ENCODE measurements around the gene PPP2R5C. TPM values are rescaled to one million over a fixed set of nuclear protein-coding genes. Genes with fewer than 3 reads are reported as not detected.
A peak's percentile ranks its signal among the peaks of the same experiment; 100 is the strongest.
"Not testable (repeated sequence)": the region's sequence is repeated elsewhere in the genome, so short reads cannot be mapped to it uniquely, and the experiment has no call there.

Gene PPP2R5C
- polyA plus RNA-seq, 1 donor from 2014 or later, result 106 TPM

GRCh38 chr14:101797856-101798255 is 36.3 kb downstream of the PPP2R5C start:
- Mint-ChIP-seq H3K9me3 (peaks cover 0 to 7% (median 0%) of the 10 kb centered on the region in 3 donors), H3K4me1 (peaks cover 0 to 1% (median 0%) of the 10 kb centered on the region in 3 donors), H3K27ac (peak overlapping the region in 1 of 3 donors; percentile 86), H3K4me3 (no peak overlapping the region), H3K36me3 (no peaks in the 10 kb centered on the region), H3K27me3 (no peaks in the 10 kb centered on the region)

GRCh38 chr14:101804373-101804772 is 42.9 kb downstream of the PPP2R5C start:
- H3K4me1 Mint-ChIP-seq, H3K36me3 Mint-ChIP-seq, H3K9me3 Mint-ChIP-seq, H3K27me3 Mint-ChIP-seq: not testable (repeated sequence)
- Mint-ChIP-seq H3K27ac (peak overlapping the region in 2 of 3 donors; percentile 18 to 53), H3K4me3 (peak overlapping the region in 1 of 4 donors; percentile 63)

GRCh38 chr14:101806252-101806651 is 44.7 kb downstream of the PPP2R5C start:
- not testable (repeated sequence) for H3K27ac Mint-ChIP-seq
- H3K4me1 Mint-ChIP-seq, result peaks cover 6 to 15% (median 7%) of the 10 kb centered on the region in 3 donors

DNA sequence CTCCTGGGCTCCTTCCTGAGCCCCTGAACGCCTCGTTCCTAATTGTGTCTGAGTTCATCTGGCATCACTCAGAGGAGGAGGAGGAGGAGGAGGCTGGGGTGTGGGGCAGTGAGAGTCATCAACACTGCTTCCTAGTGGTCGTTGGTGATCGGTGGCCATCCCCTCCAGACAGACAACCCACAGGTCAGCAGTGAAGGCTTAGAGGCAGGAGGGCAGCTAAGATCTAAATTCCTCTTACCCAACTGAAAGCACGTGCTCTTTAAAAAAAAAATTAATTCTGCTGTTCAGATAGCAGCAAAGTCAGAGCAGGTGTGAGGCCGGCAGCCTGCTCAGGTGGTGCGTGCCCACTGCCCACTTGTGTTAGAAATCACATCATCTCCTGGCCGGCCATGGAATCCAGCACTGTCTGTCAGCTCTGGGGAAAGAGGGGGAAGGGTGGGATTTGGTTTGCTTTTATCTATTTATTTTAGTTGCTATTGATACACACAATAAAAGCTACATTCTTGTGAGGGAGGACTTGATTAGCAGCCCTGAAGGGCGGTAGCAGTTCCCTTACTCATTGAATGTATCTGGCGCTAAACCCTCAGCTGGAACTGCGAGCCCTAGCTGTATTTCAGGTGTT is 46.6 kb downstream of the PPP2R5C start:
- Mint-ChIP-seq H3K9me3 (peaks cover 0 to 4% (median 2%) of the 10 kb centered on the region in 3 donors), H3K36me3 (peaks cover 9% of the 10 kb centered on the region), H3K4me3 (peak overlapping the region in 3 of 4 donors; percentile 46 to 66 (median 49)), H3K27ac (peak overlapping the region in 2 of 3 donors; percentile 76 to 98), H3K4me1 (peaks cover 16 to 27% (median 20%) of the 10 kb centered on the region in 3 donors), H3K27me3 (no peaks in the 10 kb centered on the region)

More at GRCh38 chr14:101806252-101806651, 44.7 kb downstream of the PPP2R5C start:
- H3K27me3 Mint-ChIP-seq, H3K4me3 Mint-ChIP-seq, H3K36me3 Mint-ChIP-seq, H3K9me3 Mint-ChIP-seq: not testable (repeated sequence)

GRCh38 chr14:101808894-101809670 is 47.6 kb downstream of the PPP2R5C start:
- Mint-ChIP-seq H3K27ac (peak overlapping the region; percentile 98 to 99 (median 98)), H3K36me3 (peaks cover 6% of the 10 kb centered on the region), H3K4me3 (peak overlapping the region; percentile 92 to 99 (median 97)), H3K9me3 (peaks cover 0 to 4% (median 2%) of the 10 kb centered on the region in 3 donors), H3K27me3 (no peaks in the 10 kb centered on the region), H3K4me1 (peaks cover 21 to 32% (median 29%) of the 10 kb centered on the region in 3 donors)

DNA sequence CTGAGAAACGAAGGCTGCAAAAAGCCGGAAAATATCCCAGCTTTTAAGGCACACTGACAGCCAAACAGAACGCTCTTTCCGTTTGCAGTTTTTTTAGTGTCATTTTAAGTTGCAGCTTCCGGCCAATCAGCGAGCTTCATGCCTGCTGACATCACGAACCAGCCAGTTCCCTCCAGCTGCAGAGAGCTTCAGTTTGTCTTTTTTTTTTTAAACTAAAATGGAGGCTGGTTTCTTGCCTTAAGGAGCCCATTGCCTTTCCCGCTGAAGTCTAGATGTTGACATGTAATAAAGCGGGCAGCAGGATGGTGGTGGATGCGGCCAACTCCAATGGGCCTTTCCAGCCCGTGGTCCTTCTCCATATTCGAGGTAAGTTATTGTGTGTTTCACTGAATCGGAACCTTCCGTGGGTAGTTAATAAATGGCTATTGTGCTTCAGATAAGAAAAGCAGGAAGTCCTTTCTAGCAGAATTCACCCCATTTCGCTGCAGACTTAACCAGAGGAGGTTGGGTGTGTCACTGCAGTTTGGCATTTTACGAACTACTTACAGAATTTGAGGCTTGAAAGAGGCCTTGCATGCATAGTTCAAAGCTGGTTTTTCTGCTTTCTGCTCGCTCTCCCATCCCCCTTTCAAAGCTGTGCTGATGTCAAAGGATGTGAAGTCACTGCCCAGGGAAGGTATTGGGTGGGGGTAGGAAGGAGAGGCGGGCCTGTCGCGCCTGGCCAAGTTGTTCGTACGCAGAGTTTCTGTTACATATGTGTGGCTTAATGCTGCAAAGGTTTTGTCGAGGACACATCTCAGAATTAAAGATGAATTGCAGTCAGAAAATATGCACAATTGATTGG is 48.4 kb downstream of the PPP2R5C start:
- H3K9me3 Mint-ChIP-seq, result peaks cover 0 to 4% (median 2%) of the 10 kb centered on the region in 3 donors
- no peaks in the 10 kb centered on the region for H3K27me3 Mint-ChIP-seq
- peaks cover 30 to 38% (median 37%) of the 10 kb centered on the region in 3 donors for H3K4me1 Mint-ChIP-seq
- H3K27ac Mint-ChIP-seq, result peak overlapping the region; percentile 98 to 99 (median 98)
- peaks cover 6% of the 10 kb centered on the region for H3K36me3 Mint-ChIP-seq
- H3K4me3 Mint-ChIP-seq, result peak overlapping the region; percentile 92 to 99 (median 97)

DNA sequence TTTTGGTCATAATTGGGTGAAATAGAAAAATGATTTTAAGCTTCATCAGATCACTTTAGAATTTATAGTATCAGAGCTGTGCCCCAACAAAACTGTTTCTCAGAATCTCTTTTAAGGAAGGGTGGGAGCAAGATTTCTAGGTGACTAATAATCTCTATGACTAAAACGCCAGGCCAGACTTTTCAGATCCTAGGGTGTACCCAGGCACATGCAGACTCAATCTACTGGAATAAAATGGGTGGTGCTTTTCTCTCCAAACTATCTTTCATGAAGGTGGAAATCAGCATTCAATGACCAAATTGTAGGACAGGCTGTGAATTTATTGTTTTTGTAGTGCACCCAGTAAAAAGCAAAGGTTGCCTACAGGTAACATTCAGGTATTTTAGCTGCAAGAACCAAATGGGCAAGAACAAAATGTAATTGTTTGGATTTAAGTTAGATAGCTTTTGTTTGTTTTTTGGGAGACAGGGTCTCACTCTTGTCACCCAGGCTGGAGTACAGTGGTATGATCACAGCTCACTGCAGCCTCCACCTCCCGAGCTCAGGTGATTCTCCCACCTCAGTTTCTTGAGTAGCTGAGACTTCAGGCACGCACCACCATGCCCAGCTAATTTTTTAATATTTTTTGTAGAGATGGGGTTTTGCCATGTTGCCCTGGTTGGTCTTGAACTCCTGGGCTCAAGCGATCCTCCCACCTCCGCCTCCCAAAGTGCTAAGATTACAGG is 49.5 kb downstream of the PPP2R5C start:
- H3K4me3 Mint-ChIP-seq, result peak overlapping the region; percentile 92 to 99 (median 97)
- H3K27me3 Mint-ChIP-seq, result no peaks in the 10 kb centered on the region
- H3K27ac Mint-ChIP-seq, result peak overlapping the region; percentile 98 to 99 (median 98)
- no peaks in the 10 kb centered on the region for H3K9me3 Mint-ChIP-seq
- peaks cover 6% of the 10 kb centered on the region for H3K36me3 Mint-ChIP-seq
- H3K4me1 Mint-ChIP-seq, result peaks cover 37 to 44% (median 41%) of the 10 kb centered on the region in 3 donors

DNA sequence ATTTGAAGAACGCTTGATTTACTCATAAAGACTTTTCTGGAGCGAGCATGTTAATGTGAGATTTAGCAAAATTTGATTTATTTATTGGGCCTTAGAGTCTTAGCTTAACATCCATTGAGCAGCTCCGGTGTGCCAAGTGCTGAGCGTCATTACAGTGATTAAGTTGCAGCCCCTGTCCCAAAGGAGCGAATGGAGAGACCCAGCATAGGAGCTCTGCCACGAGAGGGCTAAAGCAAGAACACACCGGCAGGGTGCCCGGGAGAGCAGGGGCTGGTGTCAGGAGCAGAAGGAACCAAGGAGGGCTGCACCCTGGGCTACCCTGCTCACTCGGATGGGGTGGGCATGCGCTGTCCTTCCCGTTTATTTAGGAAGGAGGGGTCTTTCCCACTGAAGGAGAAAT is 50.6 kb downstream of the PPP2R5C start:
- Mint-ChIP-seq H3K4me3 (peak overlapping the region; percentile 69 to 90 (median 80)), H3K4me1 (peaks cover 42 to 48% (median 46%) of the 10 kb centered on the region in 3 donors), H3K9me3 (no peaks in the 10 kb centered on the region)

DNA sequence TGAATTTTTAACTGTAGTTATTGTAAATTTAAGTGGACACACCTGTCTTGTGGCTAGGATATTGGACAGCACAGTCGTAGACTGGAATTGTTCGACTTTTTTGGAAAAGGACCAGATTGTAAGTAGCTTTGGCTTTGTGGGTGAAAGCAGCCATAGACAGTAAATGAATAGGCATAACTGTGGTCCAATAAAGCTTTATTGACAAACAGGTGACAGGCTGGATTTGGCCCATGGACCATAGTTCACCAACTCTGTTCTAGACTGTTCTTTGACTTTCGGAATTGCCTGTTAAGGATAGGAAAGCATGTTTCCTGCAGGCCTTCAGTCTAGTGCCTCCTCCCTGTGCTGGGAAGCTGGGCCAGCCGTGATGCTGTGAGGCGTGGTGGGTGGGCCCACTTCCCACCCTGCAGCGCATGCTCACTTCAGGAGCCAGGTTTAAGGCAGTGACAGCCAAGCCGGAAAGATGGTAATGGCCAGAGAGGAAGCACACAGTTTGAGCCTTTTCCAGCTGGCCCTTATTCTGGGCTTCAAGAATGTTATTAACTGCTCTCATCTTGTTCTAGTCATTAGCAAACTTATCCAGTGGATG is 51.8 kb downstream of the PPP2R5C start:
- Mint-ChIP-seq H3K27ac (peak overlapping the region; percentile 39 to 78 (median 42)), H3K4me1 (peaks cover 49 to 54% (median 52%) of the 10 kb centered on the region in 3 donors), H3K36me3 (peaks cover 6% of the 10 kb centered on the region), H3K4me3 (peak overlapping the region in 2 of 4 donors; percentile 71 to 84), H3K27me3 (no peaks in the 10 kb centered on the region), H3K9me3 (no peaks in the 10 kb centered on the region)

More for the DNA sequence above, 50.6 kb downstream of the PPP2R5C start:
- peaks cover 6% of the 10 kb centered on the region for H3K36me3 Mint-ChIP-seq
- H3K27ac Mint-ChIP-seq, result peak overlapping the region; percentile 69 to 98 (median 87)
- H3K27me3 Mint-ChIP-seq, result no peaks in the 10 kb centered on the region

DNA sequence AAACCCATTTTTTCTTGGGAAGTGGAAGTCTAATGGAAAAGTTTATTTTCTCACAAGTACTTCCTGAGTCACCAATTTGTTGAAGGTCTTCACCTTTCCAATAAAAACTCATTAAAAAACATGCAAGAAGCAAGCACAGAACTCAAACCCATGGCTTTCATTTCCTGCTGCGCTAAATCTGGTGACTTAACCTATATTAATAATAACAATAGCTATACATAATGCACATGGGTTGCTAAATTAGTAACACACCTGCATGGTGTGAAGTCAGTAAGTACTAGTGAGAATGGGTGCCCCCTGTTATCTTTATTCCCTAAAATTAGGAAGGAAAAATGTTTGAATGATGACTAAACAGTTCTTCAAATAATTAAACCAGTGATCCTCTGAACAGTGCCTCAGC is 52.3 kb downstream of the PPP2R5C start:
- Mint-ChIP-seq H3K36me3 (peaks cover 6% of the 10 kb centered on the region), H3K9me3 (no peaks in the 10 kb centered on the region)

GRCh38 chr14:101814934-101815333 is 53.4 kb downstream of the PPP2R5C start:
- peaks cover 6% of the 10 kb centered on the region for H3K36me3 Mint-ChIP-seq

More for the DNA sequence above, 52.3 kb downstream of the PPP2R5C start:
- Mint-ChIP-seq H3K4me3 (peak overlapping the region in 3 of 4 donors; percentile 67 to 71 (median 68)), H3K27ac (peak overlapping the region; percentile 39 to 78 (median 42)), H3K4me1 (peaks cover 55 to 57% (median 57%) of the 10 kb centered on the region in 3 donors), H3K27me3 (no peaks in the 10 kb centered on the region)

DNA sequence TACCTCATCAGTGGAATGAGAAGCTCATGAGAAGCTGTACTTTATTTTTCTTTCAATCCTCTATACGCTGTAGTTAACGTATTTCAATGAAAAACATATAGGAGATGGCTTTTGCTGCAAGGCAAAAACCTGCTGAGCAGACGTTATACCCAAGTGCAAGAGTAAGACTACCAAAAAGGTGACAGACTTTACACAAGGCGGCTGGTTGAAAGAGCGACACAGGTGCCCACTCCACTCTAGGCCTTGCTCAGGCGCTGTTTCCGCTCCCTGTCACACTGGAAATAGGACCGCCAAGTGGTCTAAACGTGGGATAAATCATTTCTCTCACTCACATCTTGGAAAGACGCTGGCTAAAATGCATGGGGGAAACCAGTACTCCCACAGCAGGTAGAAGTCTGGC is 54.5 kb downstream of the PPP2R5C start:
- peaks cover 6% of the 10 kb centered on the region for H3K36me3 Mint-ChIP-seq
- H3K4me1 Mint-ChIP-seq, result peaks cover 58 to 68% (median 64%) of the 10 kb centered on the region in 3 donors
- H3K27ac Mint-ChIP-seq, result peak overlapping the region in 2 of 3 donors; percentile 42 to 77
- H3K27me3 Mint-ChIP-seq, result no peaks in the 10 kb centered on the region
- no peaks in the 10 kb centered on the region for H3K9me3 Mint-ChIP-seq
- peak overlapping the region in 3 of 4 donors; percentile 71 to 78 (median 72) for H3K4me3 Mint-ChIP-seq

More at GRCh38 chr14:101814934-101815333, 53.4 kb downstream of the PPP2R5C start:
- H3K27me3 Mint-ChIP-seq, result no peaks in the 10 kb centered on the region
- peak overlapping the region; percentile 39 to 86 (median 42) for H3K27ac Mint-ChIP-seq
- H3K4me1 Mint-ChIP-seq, result peaks cover 60 to 67% (median 65%) of the 10 kb centered on the region in 3 donors
- peak overlapping the region in 2 of 4 donors; percentile 71 to 74 for H3K4me3 Mint-ChIP-seq
- no peaks in the 10 kb centered on the region for H3K9me3 Mint-ChIP-seq

DNA sequence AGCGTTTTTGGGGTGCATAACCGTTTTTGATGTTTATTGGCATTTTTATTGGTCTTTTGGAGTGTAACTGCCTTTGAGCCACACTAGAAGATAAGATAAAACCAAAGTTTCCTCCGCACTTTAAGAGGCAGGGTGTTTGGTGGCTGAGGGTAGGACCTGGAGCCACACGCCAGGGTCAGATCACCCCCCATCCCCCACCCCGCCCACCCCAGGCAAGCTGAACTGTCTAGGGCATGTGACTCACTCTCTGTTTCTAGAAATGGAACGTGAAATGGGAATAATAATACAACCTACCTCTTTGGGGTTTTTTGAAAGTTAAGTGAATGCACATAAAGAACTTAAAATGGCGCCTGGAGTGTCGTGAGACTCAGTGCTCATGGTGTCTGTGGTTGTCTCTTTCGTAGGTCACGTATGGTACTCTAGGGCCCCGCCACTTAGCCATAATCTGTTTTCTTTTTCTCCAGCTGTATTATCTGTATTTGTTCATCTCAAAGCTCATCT is 56.0 kb downstream of the PPP2R5C start:
- Mint-ChIP-seq H3K27ac (peak overlapping the region; percentile 86 to 98 (median 98)), H3K4me3 (peak overlapping the region; percentile 12 to 66 (median 37)), H3K27me3 (no peaks in the 10 kb centered on the region), H3K36me3 (peaks cover 4% of the 10 kb centered on the region), H3K4me1 (peaks cover 52 to 69% (median 65%) of the 10 kb centered on the region in 3 donors), H3K9me3 (no peaks in the 10 kb centered on the region)

Data from IgD-negative memory B cell (primary cell).